ENCODE data around the gene RACK1.
"Not testable (repeated sequence)": the region's sequence is repeated elsewhere in the genome, so short reads cannot be mapped to it uniquely, and the experiment has no call there.

The RACK1 gene

GRCh38 chr5:181212080-181212479, 31.6 kb downstream of the RACK1 start:
- no peak for DNase-seq

- no peak for DNase-seq
Observed at GRCh38 chr5:181211208-181211607, 32.5 kb downstream of the RACK1 start.

DNA sequence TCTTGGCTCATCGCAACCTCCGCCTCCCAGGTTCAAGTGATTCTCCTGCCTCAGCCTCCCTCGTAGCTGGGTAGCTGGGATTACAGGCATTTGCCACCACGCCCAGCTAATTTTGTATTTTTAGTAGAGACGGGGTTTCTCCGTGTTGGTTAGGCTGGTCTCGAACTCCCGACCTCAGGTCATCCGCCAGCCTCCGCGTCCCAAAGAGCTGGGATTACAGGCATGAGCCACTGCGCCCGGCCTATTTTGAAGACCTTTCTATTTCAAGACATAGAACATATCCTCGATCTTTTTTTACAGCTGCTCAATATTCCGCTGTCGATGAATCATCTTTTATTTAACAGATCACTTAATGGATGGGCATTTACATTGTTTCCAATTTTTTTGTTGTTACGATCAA, 33.0 kb downstream of the RACK1 start:
- DNase-seq = not testable (repeated sequence)

DNA sequence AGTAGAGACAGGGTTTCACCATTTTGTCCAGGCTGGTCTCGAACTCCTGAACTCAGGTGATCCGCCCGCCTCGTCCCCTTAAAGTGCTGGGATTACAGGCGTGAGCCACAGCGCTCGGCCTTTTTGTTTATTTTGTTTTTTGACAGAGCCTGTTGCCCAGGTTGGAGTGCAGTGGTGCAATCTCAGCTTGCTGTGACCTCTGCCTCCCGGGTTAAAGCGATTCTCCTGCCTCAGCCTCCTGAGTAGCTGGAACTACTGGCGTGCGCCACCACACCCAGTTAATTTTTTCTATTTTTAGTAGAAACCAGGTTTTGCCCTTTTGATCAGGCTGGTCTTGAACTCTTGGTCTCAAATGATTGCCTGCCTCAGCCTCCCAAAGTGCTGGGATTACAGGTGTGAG, 33.6 kb downstream of the RACK1 start:
- not testable (repeated sequence) for DNase-seq

DNA sequence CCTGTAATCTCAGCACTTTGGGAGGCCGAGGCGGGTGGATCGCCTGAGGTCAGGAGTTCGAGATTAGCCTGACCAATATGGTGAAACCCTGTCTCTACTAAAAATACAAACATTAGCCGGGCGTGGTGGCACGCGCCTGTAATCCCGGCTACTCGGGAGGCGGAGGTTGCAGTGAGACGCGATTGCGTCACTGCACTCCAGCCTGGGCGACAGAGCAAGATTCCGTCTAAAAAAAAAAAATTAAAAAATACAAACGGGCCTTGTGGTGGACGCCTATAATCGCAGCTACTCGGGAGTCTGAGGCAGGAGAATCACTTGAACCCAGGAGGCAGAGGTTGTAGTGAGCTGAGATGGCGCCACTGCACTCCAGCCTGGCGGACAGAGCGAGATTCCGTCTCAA, 34.7 kb downstream of the RACK1 start:
- not testable (repeated sequence) for DNase-seq

- no peak for DNase-seq
Observed at GRCh38 chr5:181207960-181208253, 35.8 kb downstream of the RACK1 start.

DNA sequence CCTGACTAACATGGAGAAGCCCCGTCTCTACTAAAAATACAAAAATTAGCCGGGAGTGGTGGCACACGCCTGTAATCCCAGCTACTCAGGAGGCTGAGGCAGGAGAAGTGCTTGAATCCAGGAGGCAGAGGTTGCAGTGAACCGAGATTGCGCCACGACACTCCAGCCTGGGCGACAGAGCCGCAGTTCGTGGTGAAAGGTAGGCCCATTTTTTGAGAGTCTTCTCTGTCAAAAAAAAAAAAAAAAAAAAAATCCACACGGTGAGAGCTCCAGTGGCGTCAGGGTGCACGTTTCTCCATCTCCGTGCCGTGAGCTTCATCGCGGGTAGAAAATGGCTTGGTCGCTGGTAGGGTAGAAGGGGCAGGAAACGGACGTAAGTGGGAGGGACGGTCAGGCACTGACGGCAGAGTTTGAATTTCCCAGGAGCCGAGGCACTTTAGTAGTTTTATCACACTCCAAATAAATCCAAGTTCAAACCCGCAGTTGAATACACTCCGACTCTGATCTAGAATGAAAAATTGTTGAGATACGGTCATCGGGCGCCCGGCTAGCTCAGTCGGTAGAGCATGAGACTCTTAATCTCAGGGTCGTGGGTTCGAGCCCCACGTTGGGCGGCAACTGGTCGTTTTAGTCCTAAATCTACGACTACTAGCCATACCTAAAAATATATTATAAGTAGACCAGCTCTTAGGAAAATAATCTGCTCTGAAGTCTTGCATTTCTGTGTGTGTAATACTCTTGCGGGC, 36.3 kb downstream of the RACK1 start:
- no peak for DNase-seq

DNA sequence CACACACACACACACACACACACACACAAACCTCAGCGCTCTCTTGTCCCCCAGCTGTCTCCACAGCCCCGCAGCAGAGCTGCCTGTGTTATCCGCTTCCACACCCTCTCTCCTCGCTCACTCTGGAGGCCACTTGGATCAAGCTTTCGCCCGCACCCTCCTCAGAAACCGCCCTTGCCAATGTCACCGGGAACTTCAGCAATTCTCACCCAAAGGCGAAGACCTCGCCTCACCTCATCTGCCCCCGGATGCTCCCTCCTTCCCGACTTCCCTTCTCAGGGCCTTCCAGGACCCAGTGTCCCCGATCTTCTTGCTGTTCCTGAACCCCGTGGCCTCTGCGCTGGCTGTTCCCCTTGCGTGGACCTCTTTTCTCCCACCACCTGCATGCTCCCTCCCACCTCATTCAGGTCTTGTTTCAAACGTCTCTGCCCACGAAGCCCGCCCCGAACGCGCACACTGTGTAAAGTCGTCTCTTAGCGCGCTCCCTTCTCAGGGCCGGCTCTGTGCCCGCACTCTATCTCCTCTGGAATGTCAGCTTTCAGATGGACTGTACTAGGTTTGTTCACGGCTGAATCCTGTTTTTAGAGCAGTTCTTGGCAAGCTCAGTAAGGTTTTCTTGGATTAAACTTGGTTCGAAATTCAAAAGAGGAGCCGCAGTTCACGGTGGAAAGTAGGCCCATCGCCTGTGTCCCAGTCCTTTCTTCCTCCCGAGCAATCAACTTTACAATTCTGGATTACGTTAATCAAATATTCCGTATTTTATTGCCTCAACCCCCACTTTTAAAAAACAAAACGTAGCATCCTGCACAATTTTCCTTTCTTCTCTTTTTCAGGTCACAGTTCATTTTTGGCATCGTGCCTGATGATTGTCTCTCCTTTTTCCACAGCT, 37.7 kb downstream of the RACK1 start:
- DNase-seq = no peak

DNA sequence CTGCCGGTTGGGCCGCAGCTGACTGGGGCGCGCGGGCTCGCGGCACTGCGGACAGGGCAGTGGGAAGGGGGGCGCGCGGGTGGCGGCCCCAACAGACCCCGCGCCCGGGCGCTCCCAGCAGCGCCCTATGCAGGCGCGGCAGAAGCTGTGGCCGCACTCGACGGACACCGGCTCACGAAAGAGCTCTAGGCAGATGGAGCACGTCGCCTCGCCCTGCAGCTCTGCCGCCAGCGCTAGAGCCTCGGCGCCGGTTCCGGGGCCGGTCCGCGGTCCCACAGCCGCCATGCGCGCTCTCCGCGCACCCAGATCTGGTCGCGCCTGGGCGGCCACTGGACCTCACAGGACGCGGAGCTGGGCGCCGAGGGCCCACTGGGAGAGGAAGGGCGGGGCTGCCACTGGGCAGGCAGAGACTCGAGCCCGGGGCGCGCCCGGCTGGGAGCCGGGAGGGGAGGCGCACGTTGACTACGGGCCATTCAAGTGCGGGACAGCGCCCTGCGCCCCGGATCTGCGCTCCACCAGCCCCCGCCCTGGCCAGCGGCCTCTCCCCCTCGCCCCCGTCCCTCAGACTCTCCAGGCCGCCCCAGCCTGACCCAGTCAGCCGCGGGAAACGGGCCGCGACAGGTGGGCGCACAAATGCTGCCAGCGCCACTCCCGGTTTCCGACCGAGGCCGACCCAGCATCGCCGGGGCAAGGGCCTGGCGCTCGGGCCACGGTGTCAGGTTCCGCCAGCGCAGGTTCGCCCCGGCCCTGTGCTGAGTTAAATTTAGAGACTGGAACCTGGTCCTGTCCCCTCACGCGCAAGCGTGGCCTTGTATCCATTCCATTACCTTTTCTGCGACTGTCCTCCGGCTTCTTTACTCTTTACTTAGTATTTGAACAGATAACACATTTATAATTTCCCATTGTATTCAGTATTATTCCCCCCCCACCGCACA, 38.6 kb downstream of the RACK1 start, which contains the start of gene TRIM7:
TRIM7 (minus strand) TSS at position 371 of the 935 bp plus-strand sequence; CDS start at position 285, 86 bp downstream.
- no peak for DNase-seq

DNA sequence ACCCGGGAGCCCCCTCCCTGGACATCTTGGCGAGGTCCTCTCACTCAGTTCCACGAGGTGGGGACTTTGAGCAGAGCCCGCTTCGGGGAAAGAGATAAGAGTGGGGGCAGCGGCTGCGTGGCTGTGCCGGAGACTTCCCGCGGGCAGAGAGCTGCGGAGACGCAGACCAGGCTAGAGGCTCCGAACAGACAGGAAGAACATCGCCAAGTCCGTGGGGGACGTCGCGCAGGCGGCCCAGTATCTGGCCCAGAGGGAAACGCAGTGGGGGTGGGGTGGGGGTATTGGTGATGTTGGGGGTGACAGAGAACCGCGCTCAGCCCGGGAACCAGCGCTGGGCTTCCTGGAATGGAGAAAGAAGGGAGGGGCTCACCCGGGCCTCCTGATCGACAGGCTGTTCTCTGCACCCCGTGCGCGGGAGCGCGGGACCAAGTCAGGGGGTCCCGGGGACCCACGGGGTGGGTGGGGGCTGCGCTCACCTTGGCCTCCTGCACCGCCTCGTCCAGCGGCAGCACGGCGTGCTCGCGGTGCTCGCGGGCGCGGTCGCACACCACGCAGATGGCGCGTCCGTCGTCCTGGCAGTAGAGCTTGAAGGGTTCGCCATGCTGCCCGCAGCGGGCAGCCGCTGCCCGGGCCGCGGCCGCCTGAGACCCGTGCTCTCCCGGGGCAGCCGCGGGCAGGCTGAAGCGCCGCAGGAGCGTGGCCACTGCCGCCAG, 39.4 kb downstream of the RACK1 start:
- no peak for DNase-seq

DNA sequence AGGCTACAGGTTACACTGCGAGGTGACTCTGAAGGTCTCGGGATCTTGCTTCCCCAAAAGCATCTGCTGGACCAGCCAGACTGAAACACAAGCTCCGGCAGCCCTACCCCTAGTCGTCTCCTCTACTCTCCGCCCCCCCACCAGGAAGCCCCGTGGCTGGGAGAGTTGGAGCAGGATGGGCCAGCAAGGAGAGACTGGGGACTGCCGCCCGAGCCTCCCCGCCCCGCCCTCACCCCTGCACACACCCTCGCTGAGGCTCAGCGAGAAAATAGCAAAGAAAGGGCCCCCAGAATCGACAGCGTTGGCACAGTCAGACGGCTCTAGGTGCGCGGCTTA, 40.0 kb downstream of the RACK1 start:
- DNase-seq = no peak

DNA sequence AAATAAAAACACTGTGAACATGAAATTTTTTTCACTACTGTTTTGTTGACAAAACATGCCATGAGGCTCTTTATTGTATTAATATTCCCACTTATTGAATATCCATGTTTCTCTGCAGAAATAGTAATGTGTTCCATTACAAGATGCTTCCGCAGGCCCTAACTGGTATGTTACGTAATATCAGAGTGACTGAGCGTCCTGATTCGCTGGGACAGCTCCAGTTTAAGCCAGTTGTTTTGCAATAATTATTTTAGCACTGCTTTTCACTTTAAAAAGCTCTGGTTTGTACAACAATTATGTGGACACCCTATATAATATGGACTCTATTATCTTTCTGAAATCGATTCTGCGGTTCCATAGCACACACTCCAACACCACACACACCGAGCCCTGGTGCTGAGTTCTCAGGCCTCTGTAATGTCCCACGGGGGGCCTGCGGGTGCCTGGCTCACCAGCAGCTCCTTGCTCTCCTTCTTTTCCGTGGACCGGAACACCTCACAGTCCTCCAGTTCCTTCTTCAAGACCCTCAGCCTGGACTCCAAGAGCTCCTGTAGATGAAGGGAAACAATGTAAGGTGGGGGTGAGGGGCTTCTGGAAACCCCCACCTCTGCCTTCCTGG, 40.5 kb downstream of the RACK1 start:
- no peak for DNase-seq

DNA sequence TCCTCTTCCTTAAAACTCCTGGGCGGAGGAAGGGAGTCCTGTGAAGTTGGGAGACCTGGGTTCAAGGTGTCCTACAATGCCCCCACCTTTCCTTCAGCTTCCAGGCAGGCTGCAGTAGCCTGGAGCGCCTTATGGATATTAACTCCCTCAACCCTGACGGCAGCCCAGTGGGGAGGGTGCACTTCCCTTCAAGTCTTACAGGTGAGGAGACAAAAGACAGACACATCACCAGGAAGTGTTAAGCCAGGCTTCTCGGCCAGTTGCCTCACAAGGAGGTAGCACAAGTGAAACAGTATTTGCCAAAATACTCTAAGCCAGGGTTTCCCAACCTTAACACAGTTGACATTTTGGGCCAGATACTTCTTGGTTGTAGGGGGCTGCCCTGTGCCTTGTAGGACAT, 42.9 kb downstream of the RACK1 start:
- no peak for DNase-seq

- no peak for DNase-seq
Observed at GRCh38 chr5:181199881-181200638, 43.6 kb downstream of the RACK1 start.

DNA sequence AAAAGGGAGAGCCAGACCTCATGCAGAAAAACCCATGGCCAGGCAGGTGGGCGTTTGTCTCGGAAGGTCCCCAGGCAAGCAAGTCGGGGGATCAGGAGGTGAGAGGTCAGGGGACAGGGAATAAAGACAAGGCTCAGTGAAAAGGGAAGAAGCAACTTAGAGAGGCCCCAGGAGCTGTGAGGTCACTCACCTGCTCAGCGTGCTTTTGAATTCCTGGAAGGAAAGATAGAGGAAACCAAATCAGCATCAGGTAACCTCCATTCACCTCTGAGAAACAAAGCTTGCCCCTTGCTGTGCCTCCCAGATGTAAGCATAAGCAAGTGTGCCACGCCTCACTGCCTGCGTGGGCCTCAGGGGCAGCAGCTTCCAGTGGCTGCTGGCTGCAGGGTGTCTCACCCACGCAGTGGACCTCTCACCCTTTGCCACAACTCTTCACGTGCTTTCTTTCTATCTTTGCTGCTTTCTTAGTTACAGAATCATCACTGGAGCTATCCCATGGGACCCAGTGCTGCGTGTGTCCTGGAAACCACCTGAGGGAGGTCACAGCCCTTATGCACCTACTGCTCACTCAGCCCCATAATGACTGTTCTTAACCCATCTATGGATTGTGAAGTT, 44.7 kb downstream of the RACK1 start:
- no peak for DNase-seq

GRCh38 chr5:181198106-181198685, 45.5 kb downstream of the RACK1 start:
- no peak for DNase-seq

GRCh38 chr5:181197326-181197951, 46.3 kb downstream of the RACK1 start:
- DNase-seq = no peak

GRCh38 chr5:181195249-181195761, 48.4 kb downstream of the RACK1 start:
- DNase-seq = no peak

DNA sequence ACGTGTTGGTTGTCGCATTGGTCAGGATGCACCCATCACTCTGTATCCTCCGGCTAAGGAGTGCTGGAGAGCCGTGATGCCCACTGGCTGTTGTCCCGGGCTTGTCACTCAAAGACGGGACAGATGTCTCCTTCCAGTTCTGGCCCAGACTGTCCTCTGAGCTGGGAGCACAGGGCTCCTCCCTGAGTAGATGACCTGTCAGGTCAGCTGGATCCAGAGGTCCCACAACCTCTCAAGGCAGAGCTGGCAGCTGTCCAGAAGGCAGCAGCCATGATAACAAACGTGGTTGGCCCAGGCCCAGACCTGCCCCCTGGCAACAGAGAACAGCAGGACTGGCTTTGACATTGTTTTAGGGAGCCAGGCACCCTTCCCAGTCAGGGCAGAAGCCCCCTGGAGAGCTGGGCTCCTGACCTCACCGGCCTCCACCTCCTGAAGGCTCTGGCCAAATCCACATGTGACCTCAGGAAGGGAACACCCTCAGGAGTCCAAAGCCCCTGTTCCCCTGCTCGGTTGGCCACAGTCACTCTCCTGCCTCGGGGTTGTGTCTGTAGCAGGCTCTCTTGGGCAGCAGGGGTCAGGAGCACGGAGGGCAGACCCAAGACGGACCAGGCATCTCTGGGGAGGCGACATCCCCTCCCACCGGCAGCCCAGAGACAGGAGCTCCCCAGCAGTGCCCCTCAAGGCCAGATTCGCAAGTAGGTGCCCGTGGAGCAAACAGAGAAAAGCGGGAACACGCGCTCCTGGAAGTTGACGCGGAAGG, 49.0 kb downstream of the RACK1 start:
- DNase-seq = no peak
